COLO668 (cell line): ENCODE results near the gene TMCC2.
"Not testable (repeated sequence)": the region's sequence is repeated elsewhere in the genome, so short reads cannot be mapped to it uniquely, and the experiment has no call there.

Experiments used
- DNase-seq: peaks from one replicate; lab custom pipeline; 2025; ENCODE audit not compliant: unreplicated experiment; lab: John Stamatoyannopoulos, UW

TMCC2 gene

GRCh38 chr1:205211839-205212536 is 15.8 kb upstream of the TMCC2 start:
- no peak for DNase-seq

DNA sequence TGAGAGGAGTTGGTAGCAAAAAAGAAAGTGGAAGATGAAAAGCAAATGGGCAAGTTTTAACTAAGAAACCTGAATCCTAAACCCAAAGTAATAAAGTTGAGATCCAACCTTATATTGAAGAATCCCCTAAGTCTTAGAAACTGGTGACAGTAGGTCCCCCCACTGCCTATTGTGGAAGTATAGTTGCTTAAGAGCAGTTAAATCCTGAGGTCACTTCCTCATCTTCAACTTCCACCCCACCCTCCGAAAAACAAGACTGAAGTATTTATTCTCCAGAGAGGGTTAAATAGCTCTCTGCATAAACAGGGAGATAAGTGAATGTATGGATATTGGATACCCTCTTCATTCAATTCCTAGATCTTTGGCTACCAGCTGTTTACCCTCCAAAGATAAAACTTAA is 13.0 kb upstream of the TMCC2 start:
- DNase-seq: no peak

DNA sequence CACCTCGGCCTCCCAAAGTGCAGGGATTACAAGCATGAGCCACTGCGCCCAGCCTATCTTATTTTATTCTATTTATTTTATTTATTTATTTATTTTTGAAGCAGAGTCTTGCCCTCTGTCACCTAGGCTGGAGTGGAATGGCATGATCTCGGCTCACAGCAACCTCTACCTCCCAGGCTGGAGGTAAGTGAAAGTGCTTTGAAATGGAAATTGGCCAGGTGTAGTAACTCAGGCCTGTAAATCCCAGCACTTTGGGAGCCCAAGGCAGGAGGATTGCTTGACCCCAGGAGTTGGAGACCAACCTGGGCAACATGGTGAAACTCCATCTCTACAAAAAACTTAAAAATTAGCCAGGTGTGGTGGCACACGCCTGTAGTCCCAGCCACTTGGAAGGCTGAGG is 11.2 kb upstream of the TMCC2 start:
- no peak for DNase-seq

GRCh38 chr1:205217418-205217817 is 10.3 kb upstream of the TMCC2 start:
- no peak for DNase-seq

GRCh38 chr1:205220421-205220820 is 7.3 kb upstream of the TMCC2 start:
- no peak for DNase-seq

DNA sequence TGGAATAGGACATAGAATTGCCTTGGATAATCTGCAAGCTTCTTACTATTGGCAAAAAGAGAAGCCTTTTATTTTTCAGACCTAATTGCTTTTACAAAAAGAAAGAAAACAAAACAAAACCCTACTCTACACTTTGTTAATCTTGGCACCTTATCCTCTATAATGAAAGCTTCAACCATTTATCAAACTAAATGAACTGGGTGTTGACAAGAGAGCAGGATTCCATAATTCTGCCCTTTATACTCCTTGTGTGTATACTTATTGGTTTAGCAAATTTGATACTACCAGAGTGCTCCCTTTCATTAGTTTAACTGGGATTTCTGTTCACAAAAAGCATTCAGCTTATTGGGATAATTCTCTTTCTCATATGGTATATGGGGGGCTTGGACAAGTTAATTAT is 3.0 kb upstream of the TMCC2 start:
- DNase-seq: no peak

- DNase-seq: peak; percentile 52
These were observed 1.6 kb upstream of the TMCC2 start for GRCh38 chr1:205225901-205226765.

DNA sequence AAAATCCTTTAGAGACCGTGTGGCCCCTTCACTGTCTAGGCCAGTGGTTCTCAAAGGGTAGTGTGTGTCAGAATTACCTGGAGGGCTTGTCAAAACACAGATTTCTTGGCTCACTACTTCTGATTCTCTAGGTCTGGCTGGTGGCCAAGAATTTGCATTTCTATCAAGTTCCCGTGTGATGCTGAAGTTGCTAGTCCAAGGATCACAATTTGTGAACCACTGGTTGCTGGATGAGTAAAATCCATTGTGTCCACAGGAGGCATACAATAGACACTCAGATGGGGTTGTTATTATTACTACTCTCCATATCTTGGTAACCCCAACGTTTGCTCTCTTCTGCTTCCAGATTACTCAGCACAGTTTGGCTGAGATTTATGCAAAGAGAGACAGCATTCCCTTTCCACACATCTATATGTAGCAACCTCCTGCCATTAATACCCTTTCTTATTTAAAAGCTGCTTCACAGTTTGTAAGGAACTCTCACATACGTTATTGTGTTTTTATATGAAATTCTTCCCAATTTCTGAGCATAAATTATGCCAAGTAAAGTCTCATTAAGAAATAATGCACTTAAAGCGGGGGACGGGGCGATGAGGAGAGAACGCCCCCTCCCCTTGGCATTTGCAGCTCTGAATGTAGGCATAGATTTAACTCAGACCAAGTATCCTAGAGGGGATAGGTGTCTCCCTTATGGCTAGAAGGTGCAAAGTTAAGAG is 720 bp upstream of the TMCC2 start:
- DNase-seq: no peak

DNA sequence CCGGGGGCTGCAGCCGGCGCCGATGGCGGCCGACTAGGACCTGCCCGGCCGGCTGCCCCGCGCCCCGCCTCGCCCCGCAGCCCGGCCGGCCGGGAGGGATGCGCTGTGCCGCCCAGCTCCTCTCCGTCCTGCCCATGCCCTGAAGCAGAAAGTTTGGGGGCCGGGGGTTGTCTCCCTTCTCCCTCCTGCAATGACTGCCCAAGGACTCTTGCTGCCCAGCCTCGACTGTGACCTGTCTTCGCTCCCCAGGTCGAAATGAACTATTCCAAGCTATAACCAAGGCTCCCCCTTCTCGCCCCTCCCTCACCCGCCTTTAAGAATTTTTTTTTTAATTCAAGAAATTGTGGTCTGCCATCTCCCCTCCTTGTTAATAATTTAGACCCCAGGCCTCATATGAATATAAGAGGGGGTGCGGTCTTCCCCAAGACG is 361 bp downstream of the TMCC2 start:
- DNase-seq: no peak

- DNase-seq: peak; percentile 81
These were observed 1.7 kb downstream of the TMCC2 start for GRCh38 chr1:205229399-205229871.

GRCh38 chr1:205229916-205230700 is 2.4 kb downstream of the TMCC2 start:
- peak; percentile 48 for DNase-seq

DNA sequence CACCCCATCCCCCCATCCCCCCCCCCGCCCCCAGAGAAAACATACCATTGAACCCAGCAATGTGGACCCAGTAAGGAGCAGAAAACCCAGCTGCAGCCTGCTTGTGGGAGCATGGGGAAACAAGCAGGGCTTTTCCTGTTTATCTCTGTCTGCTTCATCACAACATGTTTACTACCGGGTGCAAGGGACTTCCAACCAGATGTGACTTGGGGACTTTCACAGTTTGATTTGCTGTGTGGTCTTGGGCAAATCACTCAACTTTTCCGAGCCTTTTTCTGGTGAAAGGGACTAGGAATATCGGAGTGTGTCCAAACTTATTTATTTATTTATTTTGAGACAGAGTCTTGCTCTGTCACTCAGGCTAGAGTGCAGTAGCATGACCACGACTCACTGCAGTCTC is 3.2 kb downstream of the TMCC2 start:
- DNase-seq: no peak

DNA sequence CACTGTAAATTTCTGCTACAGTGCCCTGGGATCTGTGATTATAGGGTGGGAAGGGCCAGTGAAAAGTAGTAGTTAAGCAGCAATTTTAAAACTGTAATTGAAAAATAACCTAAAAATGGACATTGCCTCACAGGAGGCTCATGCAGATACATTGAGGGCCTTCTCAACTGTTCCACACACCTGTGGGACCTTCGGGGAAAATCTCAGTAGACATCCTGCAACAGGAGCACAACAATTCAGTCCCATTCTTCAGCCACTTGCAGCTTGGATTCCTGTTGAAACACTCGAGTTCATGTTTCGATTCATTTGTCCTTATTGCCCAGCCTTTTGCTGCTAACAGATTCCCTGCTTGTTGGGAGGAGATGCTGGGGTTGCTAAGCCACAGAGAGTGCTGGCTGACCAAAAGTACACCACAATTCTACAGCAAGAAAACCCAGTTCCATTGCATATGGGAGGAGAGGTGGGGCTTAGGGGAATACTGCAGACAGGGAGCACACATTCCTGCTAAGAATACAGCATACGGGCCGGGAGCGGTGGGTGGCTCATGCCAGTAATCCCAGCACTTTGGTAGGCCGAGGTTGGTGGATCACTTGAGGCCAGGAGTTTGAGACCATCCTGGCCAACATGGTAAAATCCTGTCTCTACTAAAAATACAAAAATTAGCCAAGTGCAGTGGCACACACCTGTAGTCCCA is 4.5 kb downstream of the TMCC2 start:
- DNase-seq: no peak

- no peak for DNase-seq
These were observed 5.2 kb downstream of the TMCC2 start for GRCh38 chr1:205232945-205233397.

GRCh38 chr1:205233986-205234385 is 6.2 kb downstream of the TMCC2 start:
- not testable (repeated sequence) for DNase-seq

- DNase-seq: no peak
These were observed 8.2 kb downstream of the TMCC2 start for GRCh38 chr1:205235951-205236350.

DNA sequence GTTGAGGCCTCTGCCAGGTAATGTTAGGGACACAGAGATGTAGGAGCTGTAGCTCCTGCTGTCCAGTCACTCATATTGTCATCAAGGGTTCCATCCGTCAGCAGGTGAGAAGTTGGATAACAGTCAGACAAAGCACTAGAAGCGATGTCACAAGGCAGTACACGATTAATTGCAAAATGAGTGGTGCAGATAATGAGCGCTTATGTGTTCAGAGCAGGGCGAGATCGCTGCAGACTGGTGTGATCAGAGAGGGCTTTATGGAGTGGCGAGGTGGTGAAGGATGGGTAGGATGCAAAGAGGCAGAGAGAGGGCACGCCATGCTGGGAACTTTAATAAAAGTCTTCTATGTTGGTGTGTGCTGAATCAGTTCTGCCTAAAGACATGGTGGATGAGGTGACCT is 8.8 kb downstream of the TMCC2 start:
- no peak for DNase-seq

DNA sequence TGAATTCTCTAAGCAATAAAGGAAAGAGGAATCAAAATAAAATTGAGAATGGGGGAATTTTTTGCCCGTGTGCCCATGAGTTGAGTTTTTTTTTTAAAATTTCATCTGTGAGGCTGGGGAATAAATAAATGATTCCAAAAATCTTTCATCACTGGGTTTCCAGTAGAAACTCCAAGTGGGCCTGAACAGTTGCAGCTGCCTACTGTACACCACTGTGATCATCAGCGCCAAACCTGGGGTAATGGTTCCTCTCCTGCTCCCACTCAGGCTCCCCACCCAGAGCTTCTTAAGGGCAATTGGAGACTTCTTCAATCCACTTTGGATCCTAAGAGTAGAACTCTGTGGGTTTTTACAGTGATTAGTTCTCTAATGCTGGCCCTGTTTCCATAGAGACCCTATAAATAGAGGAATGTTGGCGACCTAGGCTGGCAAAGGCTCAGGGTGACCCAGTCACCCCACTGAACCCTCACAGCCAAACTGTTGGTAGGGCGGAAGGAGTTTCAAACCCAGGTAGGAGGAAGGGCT is 9.3 kb downstream of the TMCC2 start:
- no peak for DNase-seq

DNA sequence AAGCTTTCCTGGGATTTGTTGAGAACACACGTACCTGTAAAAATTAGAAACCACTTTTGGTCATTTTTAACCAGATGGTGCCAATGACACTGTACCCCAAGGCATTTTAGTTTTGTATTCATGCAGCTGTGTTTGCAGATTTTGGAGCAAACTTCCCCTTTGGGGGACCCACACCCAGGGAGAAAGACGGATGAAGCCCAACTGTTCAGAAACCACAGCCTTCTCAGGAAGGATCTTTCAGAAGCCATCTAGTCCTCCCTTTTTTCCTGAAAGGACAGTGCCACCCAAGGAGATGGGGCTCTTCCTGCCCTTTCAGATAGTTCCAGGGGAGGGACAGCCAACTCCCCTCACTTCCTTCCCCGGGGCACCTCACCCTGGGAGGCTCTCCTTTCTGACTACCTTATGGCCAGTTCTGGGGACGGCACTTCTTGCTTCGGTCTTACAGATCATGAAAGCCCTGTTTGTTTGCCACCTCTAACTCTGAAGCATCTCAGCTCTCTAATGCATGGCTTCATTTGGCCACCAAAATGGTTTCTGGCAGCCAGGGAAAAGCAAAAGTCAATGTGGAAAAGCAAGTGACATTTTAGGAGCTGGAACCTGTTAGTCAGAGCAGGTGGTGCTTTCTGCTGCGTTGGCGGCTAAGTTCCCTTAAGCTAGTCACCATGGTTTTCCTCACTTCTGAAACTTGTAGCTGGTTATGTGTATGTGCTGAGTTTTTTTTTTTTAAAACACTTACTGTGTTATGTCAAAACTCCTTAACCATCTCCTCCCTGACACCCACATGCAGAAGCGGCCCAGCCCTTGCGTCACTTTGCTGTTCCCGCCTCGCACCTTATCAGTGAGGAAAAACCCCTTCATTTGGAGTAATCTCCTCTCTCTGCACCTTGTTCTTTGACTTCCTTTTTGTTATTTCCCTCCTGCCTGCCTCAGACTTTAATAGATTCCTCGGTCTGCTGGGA is 10.1 kb downstream of the TMCC2 start:
- no peak for DNase-seq
